HG02884 (cell line): ENCODE results near the gene LYPD6B.
A peak's percentile ranks its signal among the peaks of the same experiment; 100 is the strongest.

Experiments
- ATAC-seq: cut with Tn5 transposase; IDR thresholded peaks from one replicate; pipeline ENCODE4 v1.9.1; 2021; ENCODE audit warnings: mild to moderate bottlenecking, moderate library complexity; ENCODE audit not compliant: unreplicated experiment

The LYPD6B gene, protein sequence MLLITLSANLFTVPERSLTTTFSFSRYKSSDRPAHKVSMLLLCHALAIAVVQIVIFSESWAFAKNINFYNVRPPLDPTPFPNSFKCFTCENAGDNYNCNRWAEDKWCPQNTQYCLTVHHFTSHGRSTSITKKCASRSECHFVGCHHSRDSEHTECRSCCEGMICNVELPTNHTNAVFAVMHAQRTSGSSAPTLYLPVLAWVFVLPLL

DNA sequence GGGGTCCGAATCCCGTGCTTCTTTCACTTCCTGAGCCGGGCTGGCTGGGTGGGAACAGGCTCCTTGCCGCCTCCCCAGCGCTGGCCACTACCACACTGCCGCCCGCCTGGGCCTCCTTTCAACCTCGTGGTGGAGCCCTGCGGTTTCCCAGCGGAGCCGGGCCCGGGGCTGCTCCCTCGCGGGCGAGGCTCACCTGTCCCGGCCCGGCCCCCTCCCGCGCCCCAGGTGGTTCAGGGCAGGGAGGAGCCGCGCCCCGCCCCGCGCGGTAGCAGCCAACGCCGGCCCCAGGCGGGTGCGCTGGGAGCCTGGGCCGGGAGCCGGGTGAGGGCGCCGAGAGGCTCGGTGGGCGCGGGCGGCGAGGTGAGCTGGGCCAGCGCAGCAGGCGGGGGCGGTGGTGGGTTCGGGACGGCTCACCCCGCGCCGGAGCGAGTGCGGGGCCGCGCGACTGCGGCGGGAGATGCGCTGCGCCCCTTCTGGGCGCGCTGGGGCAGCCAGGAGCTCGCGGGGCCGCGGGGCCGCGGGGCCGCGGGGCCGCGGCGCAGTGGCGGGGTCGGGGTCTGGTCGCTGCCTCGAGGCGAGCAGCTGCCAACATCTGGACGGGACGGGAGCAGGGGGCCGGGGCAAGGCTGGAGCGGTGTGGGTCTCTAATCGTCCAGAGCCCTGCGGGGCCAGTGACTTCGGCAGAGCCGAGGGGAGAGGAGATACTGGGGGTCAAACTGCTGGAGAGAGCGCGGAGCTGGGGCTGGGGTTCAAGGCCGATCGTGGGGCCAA, at the start of gene LYPD6B:
LYPD6B (plus strand) TSS at position 258 of the 771 bp plus-strand sequence. CDS start 92,250 bp downstream, outside the sequence.
- peak; percentile 69 for ATAC-seq

DNA sequence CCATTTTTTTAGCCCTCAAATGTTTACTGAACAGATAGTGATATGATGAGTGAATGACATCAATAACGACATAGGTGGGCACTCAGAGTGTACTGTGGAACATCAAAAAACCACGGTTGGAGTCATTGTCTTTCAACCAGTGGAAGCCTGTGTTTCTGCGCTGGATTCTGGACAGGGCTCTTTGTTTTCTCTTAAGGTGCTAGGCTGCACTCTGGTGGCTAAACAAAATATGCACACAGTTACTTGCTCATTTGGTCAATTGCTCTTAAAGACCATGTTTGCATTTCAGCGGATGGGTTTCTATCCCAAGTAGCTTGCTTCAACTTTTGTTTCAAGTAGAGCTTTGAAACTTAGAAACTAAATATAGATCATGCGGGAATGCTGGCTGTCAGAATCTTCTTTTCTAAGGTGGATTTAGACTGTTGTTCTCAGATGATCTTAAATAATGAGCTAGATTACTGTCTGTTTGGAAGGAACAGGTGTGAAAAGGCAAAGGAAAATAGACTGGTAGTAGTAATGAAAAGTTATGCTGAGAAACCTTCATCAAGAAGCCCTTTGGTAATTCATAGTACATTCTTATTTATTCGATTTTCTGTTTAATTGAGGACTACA, 48.5 kb upstream of the LYPD6B start:
- ATAC-seq, result peak; percentile 94

DNA sequence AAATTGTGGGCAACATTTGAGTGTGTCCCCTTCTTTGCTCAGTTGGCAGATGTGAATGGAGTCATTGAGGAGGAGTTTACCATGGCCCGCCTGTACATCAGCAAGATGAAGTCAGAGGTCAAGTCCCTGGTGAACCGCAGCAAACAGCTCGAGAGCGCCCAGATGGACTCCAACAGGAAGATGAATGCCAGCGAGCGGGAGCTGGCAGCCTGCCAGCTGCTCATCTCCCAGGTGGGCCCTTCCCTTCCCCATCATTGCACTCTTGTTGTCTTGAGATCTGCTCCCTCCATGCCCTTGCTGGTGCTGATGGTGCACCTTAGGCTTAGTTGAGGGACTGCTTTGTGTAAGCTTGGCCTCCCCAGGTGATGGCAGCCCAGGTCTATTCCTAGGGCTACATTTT, 47.5 kb upstream of the LYPD6B start:
- no peak for ATAC-seq

DNA sequence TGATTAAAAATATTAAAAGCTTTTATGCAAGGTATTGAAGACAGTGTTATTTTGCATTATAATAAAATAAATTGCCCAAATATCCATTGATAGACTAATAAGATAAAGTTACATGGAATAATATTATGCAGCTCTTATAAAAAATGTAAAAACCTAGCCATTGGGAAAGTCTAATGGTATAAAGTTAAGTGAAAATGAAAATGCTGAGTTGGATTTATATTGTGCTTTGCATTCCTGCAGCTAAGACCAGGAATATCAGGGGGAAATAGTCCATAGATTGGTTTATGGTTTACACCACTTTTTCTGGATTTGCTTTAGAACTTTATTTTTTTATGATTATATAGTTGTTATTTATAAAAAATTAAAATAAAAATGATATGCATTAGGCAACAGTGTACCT, 46.1 kb upstream of the LYPD6B start:
- no peak for ATAC-seq

DNA sequence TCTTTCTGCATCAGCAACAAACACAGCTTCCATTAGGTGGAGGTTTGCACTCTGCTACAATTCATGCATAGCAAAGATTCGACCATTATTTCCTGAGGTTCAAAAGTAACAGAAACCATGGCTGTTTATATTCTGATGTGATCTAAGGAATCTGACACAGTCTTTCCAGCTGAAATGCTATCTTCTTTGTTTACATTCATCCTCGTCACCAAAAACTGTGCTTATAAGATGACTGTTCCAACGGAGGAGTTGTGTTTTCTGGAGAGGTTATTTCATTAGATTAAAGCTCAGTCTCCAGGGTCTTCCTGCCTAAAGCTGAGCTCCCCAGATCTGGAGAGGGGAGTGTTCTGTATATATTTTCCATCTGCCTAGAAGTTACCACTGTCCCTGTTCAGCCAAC, 45.1 kb upstream of the LYPD6B start:
- ATAC-seq, result no peak

DNA sequence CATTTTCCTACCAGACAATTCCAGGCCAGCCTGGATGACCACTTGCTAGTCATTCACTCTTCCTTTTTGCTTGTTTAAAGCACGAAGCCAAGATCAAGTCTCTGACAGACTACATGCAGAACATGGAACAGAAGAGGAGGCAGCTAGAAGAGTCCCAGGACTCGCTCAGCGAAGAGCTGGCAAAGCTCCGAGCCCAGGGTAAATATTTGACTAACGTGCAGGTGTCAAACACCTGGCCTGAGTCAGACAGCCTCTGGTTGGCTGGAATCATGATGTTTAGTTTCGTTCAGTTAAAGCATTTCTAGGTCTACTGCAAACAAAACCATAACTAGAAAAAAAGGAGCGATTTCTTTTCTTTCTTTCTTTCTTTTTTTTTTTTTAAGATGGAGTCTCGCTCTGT, 44.2 kb upstream of the LYPD6B start:
- no peak for ATAC-seq

DNA sequence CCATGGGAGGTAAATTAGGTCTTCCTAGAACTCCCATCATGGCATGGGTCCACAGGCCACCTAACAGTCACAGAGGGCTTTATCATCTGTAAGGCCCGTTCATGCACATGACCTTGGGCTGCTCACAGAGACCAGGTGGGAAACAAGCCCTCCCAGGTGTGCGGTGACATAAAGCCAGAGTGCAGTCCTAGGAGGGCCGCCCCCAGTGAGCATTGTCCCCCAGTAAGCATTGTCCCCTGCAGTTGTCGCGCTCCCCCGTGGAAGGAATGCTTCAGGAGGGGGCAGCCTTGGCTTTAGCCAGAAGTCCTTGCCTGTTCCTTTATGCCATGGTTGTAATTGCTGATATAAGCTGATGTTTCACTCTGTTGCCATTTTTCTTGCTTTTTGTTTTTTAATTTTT, 41.7 kb upstream of the LYPD6B start:
- no peak for ATAC-seq

DNA sequence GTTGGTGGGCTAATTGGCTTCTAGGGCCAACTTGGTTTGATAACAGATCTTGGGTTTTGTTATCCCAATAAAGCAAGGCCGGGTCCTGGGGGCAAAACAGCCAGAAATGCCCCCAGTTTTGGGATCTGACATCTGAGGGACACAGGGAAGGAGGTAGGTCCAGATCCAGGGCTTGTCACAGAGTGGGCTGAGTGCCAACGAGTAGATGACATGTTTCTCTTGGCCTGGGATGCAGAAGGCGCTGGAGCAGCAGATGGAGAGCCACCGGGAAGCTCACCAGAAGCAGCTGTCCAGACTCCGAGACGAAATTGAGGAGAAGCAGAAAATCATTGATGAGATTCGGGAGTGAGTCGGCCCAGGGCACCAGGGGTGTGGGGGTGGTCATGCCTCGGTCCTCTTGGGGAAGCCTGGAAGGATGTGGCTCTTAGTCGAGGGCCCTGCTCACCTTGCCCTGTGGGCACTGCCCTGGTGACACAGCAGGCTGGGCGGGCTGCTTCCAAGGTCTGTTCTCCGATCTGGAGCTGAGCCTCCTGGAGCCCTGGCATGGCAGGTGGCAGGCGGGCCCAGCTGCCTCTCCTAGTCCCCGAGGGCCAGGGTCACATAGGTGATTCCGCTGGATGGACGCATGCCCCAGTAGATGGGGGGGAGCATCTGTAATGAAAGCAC, 40.2 kb upstream of the LYPD6B start:
- no peak for ATAC-seq

DNA sequence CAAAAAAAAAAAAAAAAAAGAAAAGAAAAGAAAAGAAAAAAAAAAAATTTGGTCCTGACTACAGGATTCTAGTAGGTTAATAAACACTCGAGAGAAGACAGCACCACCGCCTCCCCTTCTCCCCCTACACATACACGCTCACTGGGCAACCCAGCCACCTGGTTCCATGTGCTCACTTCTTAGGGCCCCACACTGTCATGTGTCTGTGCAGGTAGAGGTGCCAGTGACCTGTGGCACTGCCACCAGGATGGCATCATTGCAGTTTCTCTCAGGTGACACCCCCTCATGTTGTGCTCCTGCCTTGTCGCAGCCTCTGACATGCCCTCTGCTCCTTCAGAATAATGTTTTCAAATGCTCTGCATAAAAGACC, 39.7 kb upstream of the LYPD6B start:
- no peak for ATAC-seq

DNA sequence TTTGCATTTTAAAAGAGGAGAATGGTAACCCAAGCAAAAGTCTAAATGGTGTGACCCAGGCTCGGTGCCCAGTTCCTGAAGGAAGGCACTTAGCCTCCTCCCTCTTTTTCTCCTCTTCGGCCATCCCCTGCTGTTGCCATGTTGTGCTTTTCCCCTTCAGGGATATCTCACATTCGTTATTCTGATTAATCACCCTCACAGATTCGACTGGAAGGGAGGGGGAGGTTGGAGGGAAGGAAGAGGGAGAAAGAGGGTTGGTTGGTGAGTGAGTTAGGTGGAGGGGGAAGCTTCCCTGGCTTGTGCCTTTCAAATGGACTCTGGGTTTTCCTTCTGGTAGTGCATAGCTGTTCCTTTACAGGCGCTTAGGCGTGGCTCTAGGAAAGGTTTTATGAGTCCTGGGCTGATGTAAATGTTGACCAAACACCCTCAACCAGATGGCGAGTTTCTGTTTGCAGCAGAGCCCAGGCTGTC, 39.0 kb upstream of the LYPD6B start:
- ATAC-seq, result no peak

DNA sequence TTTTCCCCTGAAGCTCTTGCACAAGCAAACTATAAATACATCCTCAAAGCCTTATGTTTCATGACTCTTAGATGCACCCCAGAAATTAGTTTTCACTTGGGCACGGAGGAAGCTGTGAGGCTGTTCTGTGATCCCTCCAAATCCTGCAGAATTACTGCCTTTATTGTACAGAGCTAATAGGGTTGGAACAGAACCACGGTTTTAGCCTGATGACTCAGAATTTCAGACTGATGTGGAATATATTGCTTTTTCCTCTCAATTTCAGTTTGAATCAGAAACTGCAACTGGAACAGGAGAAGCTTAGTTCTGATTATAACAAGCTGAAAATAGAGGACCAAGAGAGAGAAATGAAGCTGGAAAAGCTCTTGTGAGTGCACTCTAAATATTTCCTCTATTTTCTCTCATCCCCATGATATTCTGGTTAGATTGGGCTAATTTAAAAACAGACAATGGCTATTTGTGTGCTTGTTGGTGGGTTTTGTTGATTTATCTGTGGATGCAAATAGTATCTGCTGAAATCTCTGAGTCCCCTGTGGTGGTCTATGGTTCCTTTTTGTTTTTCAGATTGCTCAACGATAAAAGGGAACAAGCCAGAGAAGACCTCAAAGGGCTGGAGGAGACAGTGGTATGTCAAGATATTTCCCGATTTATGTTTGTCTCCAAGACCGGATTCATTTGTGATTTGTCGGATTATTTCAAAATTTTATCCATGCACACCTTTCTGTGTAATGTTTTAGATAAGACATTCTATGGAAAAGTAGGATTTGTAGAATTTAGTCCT, 38.2 kb upstream of the LYPD6B start:
- no peak for ATAC-seq

DNA sequence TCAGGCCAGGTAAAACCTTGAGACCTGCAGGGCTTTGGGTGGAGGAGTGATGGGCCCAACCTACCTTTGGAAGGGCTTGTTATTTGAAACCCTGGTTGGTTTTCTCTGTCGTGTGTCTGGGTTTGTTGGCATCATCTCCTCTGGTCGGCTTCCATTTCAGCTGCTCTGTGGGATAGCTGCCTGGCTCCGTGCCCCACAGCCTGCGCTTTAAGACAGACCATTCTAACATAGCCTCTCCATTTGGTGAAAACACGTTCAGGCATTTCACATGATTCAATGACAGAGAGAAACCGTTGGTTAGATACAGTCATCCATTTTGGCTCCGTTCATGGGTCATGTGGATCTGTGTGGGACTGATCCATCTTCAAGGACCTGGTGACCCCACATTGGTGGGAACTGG, 37.0 kb upstream of the LYPD6B start:
- no peak for ATAC-seq

DNA sequence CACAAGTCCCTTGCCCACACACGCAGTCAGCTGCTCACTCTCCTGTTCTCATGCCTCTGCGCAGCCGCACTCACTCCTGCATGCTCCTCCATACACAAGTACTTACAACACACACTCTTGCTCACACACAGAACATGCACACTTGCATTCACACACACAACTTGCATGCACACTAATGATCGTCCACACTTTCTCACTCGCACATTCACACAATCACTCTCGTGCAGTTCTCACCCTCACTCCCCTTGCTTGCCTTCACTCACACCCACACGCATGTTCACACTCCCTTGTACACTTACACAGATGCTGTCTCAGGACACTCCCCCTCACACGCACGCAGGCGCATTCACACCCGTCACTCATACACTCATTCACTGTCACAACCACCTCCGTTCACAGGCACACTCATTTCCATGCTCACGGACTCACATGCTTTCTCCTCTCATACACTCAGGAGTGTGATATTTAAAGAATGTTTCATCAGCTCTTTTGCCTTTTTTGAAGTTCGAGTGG, 36.1 kb upstream of the LYPD6B start:
- no peak for ATAC-seq

DNA sequence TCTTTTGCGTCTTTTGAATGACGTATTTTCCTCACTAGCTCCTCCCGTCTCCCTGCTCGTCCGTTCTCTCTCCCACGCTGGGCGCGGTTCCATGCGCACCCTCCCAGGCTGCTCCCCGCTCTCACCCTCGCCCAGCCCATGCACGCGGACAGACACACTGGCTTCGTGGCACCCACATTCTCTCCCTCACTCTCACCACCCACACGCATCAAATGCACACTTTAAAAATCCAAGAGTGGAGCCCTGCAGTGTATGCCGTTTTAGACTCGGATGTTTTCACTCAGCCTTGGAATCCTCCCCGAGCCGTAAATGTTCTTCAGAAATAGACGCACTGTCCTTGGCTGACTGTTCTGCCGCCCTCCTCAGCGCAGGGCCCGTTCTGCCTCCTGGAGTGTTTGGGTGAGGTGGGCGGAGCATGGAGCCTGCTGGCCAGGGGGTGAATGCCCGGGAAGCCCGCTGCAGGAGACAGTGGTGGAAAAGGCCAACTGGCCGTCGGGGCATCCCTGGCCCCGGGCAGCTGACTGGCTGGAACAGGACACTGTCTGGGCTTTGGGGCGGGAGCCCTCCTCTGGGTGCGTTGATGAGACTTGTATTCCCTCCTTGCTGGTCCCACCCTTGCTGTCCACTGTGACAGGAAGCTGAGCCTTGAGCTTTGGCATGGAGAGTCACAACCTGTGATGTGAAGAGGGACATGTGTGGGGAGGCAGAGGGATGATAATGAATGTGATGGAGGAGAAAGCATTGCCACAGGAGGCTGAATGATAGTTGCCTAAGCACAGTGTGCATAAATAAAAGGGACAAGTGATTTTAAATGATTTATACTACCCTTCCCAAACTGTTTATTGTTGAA, 35.4 kb upstream of the LYPD6B start:
- no peak for ATAC-seq

DNA sequence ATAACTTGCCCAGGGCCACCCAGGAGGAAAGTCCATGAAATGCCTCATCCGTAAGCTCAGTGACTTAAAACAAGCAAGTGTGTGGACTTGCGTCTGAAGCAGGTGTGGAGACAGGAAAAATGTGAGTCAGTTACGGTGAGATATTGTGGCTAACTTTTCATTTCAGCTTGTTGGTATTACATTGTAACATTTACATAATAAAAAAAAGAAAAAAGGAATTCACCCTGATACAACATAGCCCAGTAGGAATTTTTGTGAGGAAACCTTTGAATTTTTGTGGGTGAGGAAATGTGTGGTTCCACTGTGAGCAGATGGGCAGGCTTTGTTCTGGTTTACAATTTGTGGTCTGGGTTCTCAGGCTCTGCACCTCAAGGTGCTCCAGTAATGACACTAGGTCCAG, 33.7 kb upstream of the LYPD6B start:
- no peak for ATAC-seq

DNA sequence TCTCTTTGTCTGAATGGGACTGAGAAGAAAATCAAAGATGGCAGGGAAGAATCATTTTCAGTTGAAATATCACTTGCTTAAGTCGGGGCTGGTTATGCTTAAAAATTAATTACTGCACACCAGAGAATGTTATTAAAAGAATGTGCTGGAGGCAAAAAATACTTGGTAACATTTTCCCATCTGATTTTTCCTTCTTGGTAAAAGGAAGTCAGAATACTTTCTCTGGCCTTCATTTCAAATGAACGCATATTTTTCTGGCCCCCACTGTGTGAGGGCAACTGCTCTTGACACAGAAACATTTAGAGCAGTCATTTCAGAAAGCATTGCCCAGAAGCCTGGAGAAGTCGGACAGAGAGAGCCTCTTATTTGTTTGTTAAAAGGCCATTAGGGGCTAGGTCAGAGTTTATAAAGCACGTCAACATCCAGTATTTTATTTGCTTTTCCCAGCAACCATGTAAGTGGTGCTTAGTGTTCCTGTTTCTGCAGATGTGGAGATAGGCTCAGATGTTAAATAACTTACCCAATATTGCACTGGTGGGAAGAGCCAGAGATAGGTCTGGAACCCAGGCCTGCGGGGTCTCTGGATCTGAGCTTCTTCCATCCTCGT, 32.9 kb upstream of the LYPD6B start:
- no peak for ATAC-seq

DNA sequence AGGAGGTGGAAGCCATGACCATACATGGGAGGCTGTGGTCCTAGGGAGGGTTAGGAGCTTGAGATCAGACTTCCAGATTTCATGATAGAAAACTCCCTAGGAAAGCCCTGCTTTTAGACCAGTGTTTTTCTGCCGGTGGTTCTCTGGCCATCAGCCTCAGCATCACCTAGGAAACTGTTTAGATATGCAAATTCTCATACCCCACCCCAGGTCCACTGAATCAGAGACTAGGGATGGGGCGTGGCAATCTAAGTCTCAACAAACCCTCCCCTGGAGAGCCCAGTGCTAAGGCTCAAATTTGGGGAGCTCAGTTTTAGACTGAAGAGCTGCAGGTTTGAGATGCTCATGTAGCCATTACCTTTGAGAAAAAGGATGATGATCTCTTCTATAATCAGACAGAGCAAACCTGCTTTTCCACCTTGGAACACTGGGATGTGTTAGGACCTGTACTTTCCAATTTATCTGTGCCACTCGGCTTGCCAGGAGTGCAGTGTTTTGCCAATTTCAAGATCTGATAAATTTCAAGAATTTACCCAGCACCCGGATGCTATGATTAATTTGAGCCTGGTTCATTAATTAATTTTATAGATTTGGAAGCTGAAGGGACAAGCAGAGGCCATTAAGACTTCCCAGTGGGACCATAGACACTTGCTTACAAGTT, 31.5 kb upstream of the LYPD6B start:
- ATAC-seq, result no peak

DNA sequence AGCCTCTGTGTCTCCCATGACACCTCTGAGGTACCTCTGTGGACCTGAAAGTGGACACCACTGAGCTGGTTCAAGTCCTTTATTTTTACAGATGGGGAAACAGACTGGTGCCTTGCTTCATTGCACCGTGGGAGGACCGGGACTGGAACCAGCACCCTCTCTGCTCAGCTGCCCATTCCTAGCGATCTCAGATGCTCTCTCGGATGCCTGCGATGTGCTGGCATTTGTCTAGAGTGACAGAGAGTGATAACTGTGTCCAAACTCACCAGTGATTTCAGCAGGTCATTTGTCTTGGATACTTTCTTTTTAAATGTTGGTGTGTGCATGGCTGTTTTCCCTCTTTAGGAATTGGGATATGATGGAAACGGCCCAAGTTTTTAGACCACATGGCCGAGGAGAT, 30.1 kb upstream of the LYPD6B start:
- no peak for ATAC-seq
